Naive thymus-derived CD4-positive, alpha-beta T cell (primary cell): ENCODE results near the gene FEM1A. TPM values are rescaled to one million over a fixed set of nuclear protein-coding genes. Genes with fewer than 3 reads are reported as not detected.

Experiments used
- ATAC-seq: fragments of 150-1000 bp; cut with Tn5 transposase; 2 replicates; pipeline ENCODE4 v1.10.0; 2021; ENCODE audit warnings: mild to moderate bottlenecking, moderate library complexity
- CTCF ChIA-PET: fragments of 350-600 bp; sonication (Branson Sonifier 250); formaldehyde crosslinking; loops from one replicate; lab custom pipeline; 2021; ENCODE audit warnings: antibody characterized with exemption; lab: Charles Lee
- POLR2A ChIA-PET: fragments of 350-600 bp; sonication (Branson Sonifier 250); formaldehyde crosslinking; loops from one replicate; lab custom pipeline; 2021; ENCODE audit warnings: antibody characterized with exemption, inconsistent platforms; lab: Charles Lee
- DNase-seq, 9 donors: peaks; one replicate each; pipeline versions ENCODE4 v3.0.0 to v3.0.0-alpha.2; 2020 to 2022; ENCODE audit warnings: mixed read lengths in 1 of 9
- H3K27ac ChIP-seq: one replicate; pipeline ENCODE4 v1.7.0; 2013; ENCODE audit warnings: mild to moderate bottlenecking, low read depth, low read length, moderate library complexity
- H3K27me3 ChIP-seq, 2 donors: one replicate each; pipeline ENCODE4 v1.7.0; 2013; ENCODE audit warnings: low read length in 2 of 2, mild to moderate bottlenecking in 2 of 2, moderate library complexity in 2 of 2; ENCODE audit not compliant: control insufficient read depth in 2 of 2, insufficient read depth in 2 of 2
- H3K36me3 ChIP-seq, 3 experiments: 1 replicate in 2 of 3; 2 replicates in 1 of 3; pipeline ENCODE4 v1.7.0; 2013; ENCODE audit warnings: low read length in 3 of 3, mild to moderate bottlenecking in 3 of 3, moderate library complexity in 1 of 3; ENCODE audit not compliant: insufficient read depth in 3 of 3, control insufficient read depth in 2 of 3
- H3K4me1 ChIP-seq, 2 donors: one replicate each; pipeline ENCODE4 v1.7.0; 2013; ENCODE audit warnings: low read length in 2 of 2, mild to moderate bottlenecking in 2 of 2, moderate library complexity in 1 of 2; ENCODE audit not compliant: control insufficient read depth in 2 of 2, insufficient read depth in 2 of 2
- H3K4me3 ChIP-seq: 2 replicates; pipeline ENCODE4 v1.7.0; 2013; ENCODE audit warnings: mild to moderate bottlenecking, low read length
- H3K9me3 ChIP-seq, 3 experiments: 1 replicate in 2 of 3; 2 replicates in 1 of 3; pipeline ENCODE4 v1.7.0; 2013; ENCODE audit warnings: low read length in 3 of 3; ENCODE audit not compliant: control insufficient read depth in 2 of 3
- H3K27ac Mint-ChIP-seq, 9 donors: one replicate each; pipeline ENCODE4 v1.8.0; 2020 to 2022; ENCODE audit warnings: mixed read lengths in 9 of 9, mild to moderate bottlenecking in 8 of 9, moderate library complexity in 5 of 9, inconsistent platforms in 2 of 9
- H3K27me3 Mint-ChIP-seq, 5 donors: one replicate each; pipeline ENCODE4 v1.8.0; 2021 to 2022; ENCODE audit warnings: mixed read lengths in 5 of 5, mild to moderate bottlenecking in 1 of 5
- H3K36me3 Mint-ChIP-seq, 5 donors: one replicate each; pipeline ENCODE4 v1.8.0; 2020 to 2022; ENCODE audit warnings: mixed read lengths in 5 of 5, mild to moderate bottlenecking in 3 of 5, inconsistent platforms in 1 of 5
- H3K4me1 Mint-ChIP-seq, 7 donors: one replicate each; pipeline ENCODE4 v1.8.0; 2020 to 2022; ENCODE audit warnings: mixed read lengths in 7 of 7, mild to moderate bottlenecking in 3 of 7, inconsistent platforms in 1 of 7
- H3K4me3 Mint-ChIP-seq, 10 donors: one replicate each; pipeline ENCODE4 v1.8.0; 2020 to 2022; ENCODE audit warnings: mild to moderate bottlenecking in 10 of 10, mixed read lengths in 10 of 10, moderate library complexity in 6 of 10, inconsistent platforms in 2 of 10
- H3K9me3 Mint-ChIP-seq, 11 donors: one replicate each; pipeline ENCODE4 v1.8.0; 2020 to 2022; ENCODE audit warnings: mixed read lengths in 11 of 11, mild to moderate bottlenecking in 4 of 11, inconsistent platforms in 1 of 11, moderate library complexity in 1 of 11
- intact Hi-C, 2 donors: fragments of 100-400 bp; cut with micrococcal nuclease; formaldehyde crosslinking; loops; one replicate each; pipeline ENCODE4 v1.15.1; 2023
- polyA plus RNA-seq, 2 donors: library from polyadenylated mRNA; unstranded; fragments of 300-500 nt; fragmentation: Illumina TruSeq; gene quantifications; one replicate each; pipeline ENCODE4 v1.2.3, GENCODE V29; 2021
- total RNA-seq, 6 experiments: library from RNA in 5 of 6; stranded (reverse) in 5 of 6; gene quantifications; 1 replicate in 5 of 6; 2 replicates in 1 of 6; pipeline ENCODE4 v1.2.3 and lab custom pipeline; 2021 to 2026

FEM1A gene
- total and polyA plus RNA-seq, 7 experiments from 2014 or later, result 2.4 to 17.2 (median 14.1) TPM

- Histone ChIP-seq H3K27me3 (peaks cover 0 to under 1% of the 10 kb centered on the region in 2 donors), H3K36me3 (no peaks in the 10 kb centered on the region), H3K4me1 (peaks cover 0 to 4% of the 10 kb centered on the region in 2 donors), H3K4me3 (no peak overlapping the region), H3K9me3 (no peaks in the 10 kb centered on the region), H3K27ac (no peak overlapping the region)
- H3K4me1 Mint-ChIP-seq, result peaks cover 0 to 10% (median 3%) of the 10 kb centered on the region in 7 donors
- intact Hi-C loops, result no loop called here
- no peak for DNase-seq
- ATAC-seq, result no peak
- peaks cover 26 to 56% (median 43%) of the 10 kb centered on the region in 5 donors for H3K27me3 Mint-ChIP-seq
- H3K36me3 Mint-ChIP-seq, result no peaks in the 10 kb centered on the region
- H3K9me3 Mint-ChIP-seq, result peaks cover 0 to 4% (median 0%) of the 10 kb centered on the region in 11 donors
- ChIA-PET CTCF (no interaction called here), POLR2A (no interaction called here)
- peak overlapping the region in 2 of 10 donors; percentile 39 to 70 for H3K4me3 Mint-ChIP-seq
- no peak overlapping the region for H3K27ac Mint-ChIP-seq
Measured at GRCh38 chr19:4758659-4759058, 32.9 kb upstream of the FEM1A start.

- CTCF ChIA-PET, result no interaction called here
- Histone ChIP-seq H3K9me3 (no peaks in the 10 kb centered on the region), H3K36me3 (no peaks in the 10 kb centered on the region), H3K27ac (no peak overlapping the region), H3K27me3 (peaks cover 0 to 4% of the 10 kb centered on the region in 2 donors), H3K4me1 (peaks cover 0 to 4% of the 10 kb centered on the region in 2 donors), H3K4me3 (peak overlapping the region; percentile 13)
- peak overlapping the region in 5 of 10 donors; percentile 23 to 70 (median 58) for H3K4me3 Mint-ChIP-seq
- POLR2A ChIA-PET, result no interaction called here
- DNase-seq (peak in 7 of 9 donors; percentile 4 to 70 (median 14)), ATAC-seq (peak; percentile 95)
- no peak overlapping the region for H3K27ac Mint-ChIP-seq
- intact Hi-C loops, result no loop called here
- H3K4me1 Mint-ChIP-seq, result peaks cover 0 to 10% (median 3%) of the 10 kb centered on the region in 7 donors
- H3K27me3 Mint-ChIP-seq, result peaks cover 26 to 57% (median 45%) of the 10 kb centered on the region in 5 donors
- peaks cover 0 to 4% (median 0%) of the 10 kb centered on the region in 11 donors for H3K9me3 Mint-ChIP-seq
- H3K36me3 Mint-ChIP-seq, result no peaks in the 10 kb centered on the region
Measured at GRCh38 chr19:4759388-4760284, 31.9 kb upstream of the FEM1A start.

- POLR2A ChIA-PET, result no interaction called here
- Mint-ChIP-seq H3K4me1 (peaks cover 0 to 10% (median 3%) of the 10 kb centered on the region in 7 donors), H3K4me3 (peak overlapping the region in 8 of 10 donors; percentile 9 to 68 (median 53)), H3K27ac (no peak overlapping the region), H3K36me3 (no peaks in the 10 kb centered on the region), H3K9me3 (peaks cover 0 to 4% (median 0%) of the 10 kb centered on the region in 11 donors), H3K27me3 (peaks cover 26 to 54% (median 45%) of the 10 kb centered on the region in 5 donors)
- no peak overlapping the region for H3K27ac ChIP-seq
- DNase-seq (no peak), ATAC-seq (no peak)
- H3K27me3 ChIP-seq, result peaks cover 0 to 4% of the 10 kb centered on the region in 2 donors
- intact Hi-C loops, result no loop called here
- no peaks in the 10 kb centered on the region for H3K36me3 ChIP-seq
- peak overlapping the region; percentile 13 for H3K4me3 ChIP-seq
- CTCF ChIA-PET, result no interaction called here
- H3K9me3 ChIP-seq, result no peaks in the 10 kb centered on the region
- H3K4me1 ChIP-seq, result peaks cover 0 to 4% of the 10 kb centered on the region in 2 donors
Measured at GRCh38 chr19:4760285-4760650, 31.3 kb upstream of the FEM1A start.

GRCh38 chr19:4763021-4763420 lies 28.5 kb upstream of the FEM1A start:
- Mint-ChIP-seq H3K36me3 (no peaks in the 10 kb centered on the region), H3K4me1 (peaks cover 0 to 10% (median 3%) of the 10 kb centered on the region in 7 donors), H3K27ac (no peak overlapping the region), H3K9me3 (peaks cover 0 to 3% (median 0%) of the 10 kb centered on the region in 11 donors), H3K4me3 (no peak overlapping the region), H3K27me3 (peaks cover 25 to 52% (median 47%) of the 10 kb centered on the region in 5 donors)
- DNase-seq (no peak), ATAC-seq (no peak)
- Histone ChIP-seq H3K4me1 (peaks cover 0 to 4% of the 10 kb centered on the region in 2 donors), H3K36me3 (no peaks in the 10 kb centered on the region), H3K4me3 (no peak overlapping the region), H3K27ac (no peak overlapping the region), H3K27me3 (peaks cover 0 to 4% of the 10 kb centered on the region in 2 donors), H3K9me3 (no peaks in the 10 kb centered on the region)
- ChIA-PET POLR2A (no interaction called here), CTCF (no interaction called here)
- intact Hi-C loops, result no loop called here

GRCh38 chr19:4764393-4764660 lies 27.2 kb upstream of the FEM1A start:
- ATAC-seq, result no peak
- POLR2A ChIA-PET, result no interaction called here
- CTCF ChIA-PET, result no interaction called here
- H3K4me1 Mint-ChIP-seq, result peaks cover 0 to 6% (median 3%) of the 10 kb centered on the region in 7 donors
- Histone ChIP-seq H3K4me1 (peaks cover 0 to 4% of the 10 kb centered on the region in 2 donors), H3K4me3 (no peak overlapping the region), H3K27me3 (peaks cover 0 to 4% of the 10 kb centered on the region in 2 donors), H3K9me3 (no peaks in the 10 kb centered on the region), H3K27ac (no peak overlapping the region), H3K36me3 (no peaks in the 10 kb centered on the region)
- H3K9me3 Mint-ChIP-seq, result no peaks in the 10 kb centered on the region
- no peak overlapping the region for H3K4me3 Mint-ChIP-seq
- intact Hi-C loops, result no loop called here
- peaks cover 17 to 41% (median 36%) of the 10 kb centered on the region in 5 donors for H3K27me3 Mint-ChIP-seq
- H3K36me3 Mint-ChIP-seq, result no peaks in the 10 kb centered on the region
- no peak overlapping the region for H3K27ac Mint-ChIP-seq
- no peak for DNase-seq

GRCh38 chr19:4768934-4769777 lies 22.4 kb upstream of the FEM1A start:
- ChIA-PET POLR2A (interaction anchor here (1.0 to 1.6 kb wide), 2 partner anchors 22 to 98 kb away, joined by 3 to 4 read pairs; partner anchors contain the start of genes FEM1A and PLIN3), CTCF (interaction anchor here (0.6 to 1.5 kb wide), 3 partner anchors 22 to 65 kb away, joined by 4 to 7 read pairs (median 5); partner anchors contain the start of gene FEM1A)
- H3K4me1 ChIP-seq, result no peaks in the 10 kb centered on the region
- H3K36me3 Mint-ChIP-seq, result no peaks in the 10 kb centered on the region
- H3K27me3 Mint-ChIP-seq, result peaks cover 3 to 35% (median 18%) of the 10 kb centered on the region in 5 donors
- H3K4me3 Mint-ChIP-seq, result peak overlapping the region in 1 of 10 donors; percentile 65
- intact Hi-C loops, result loop anchor here in 1 of 2 donors (1.0 kb wide), 1 partner anchor 22 kb away; the partner anchor contains the start of gene FEM1A
- DNase-seq, result peak; percentile 66 to 88 (median 84)
- H3K9me3 Mint-ChIP-seq, result peaks cover 0 to 2% (median 0%) of the 10 kb centered on the region in 11 donors
- H3K36me3 ChIP-seq, result no peaks in the 10 kb centered on the region
- H3K27me3 ChIP-seq, result no peaks in the 10 kb centered on the region
- H3K4me3 ChIP-seq, result no peak overlapping the region
- H3K27ac ChIP-seq, result no peak overlapping the region
- H3K9me3 ChIP-seq, result no peaks in the 10 kb centered on the region
- peak; percentile 99 for ATAC-seq
- H3K27ac Mint-ChIP-seq, result peak overlapping the region in 4 of 9 donors; percentile 28 to 81 (median 64)
- H3K4me1 Mint-ChIP-seq, result peaks cover 0 to 4% (median 3%) of the 10 kb centered on the region in 7 donors
